Neuron (in vitro differentiated cells): ENCODE measurements around the gene MMEL1.
"Not testable (repeated sequence)": the region's sequence is repeated elsewhere in the genome, so short reads cannot be mapped to it uniquely, and the experiment has no call there.

Experiments used
- H2AFZ ChIP-seq: one replicate; pipeline ENCODE4 v1.6.1; 2013; ENCODE audit warnings: low read depth, mild to moderate bottlenecking, inconsistent platforms, low read length, moderate library complexity
- H3K27me3 ChIP-seq: one replicate; pipeline ENCODE4 v1.6.1; 2013; ENCODE audit warnings: low read length; ENCODE audit not compliant: insufficient read depth
- H3K36me3 ChIP-seq: one replicate; pipeline ENCODE4 v1.6.1; 2013; ENCODE audit warnings: low read length; ENCODE audit not compliant: insufficient read depth
- H3K4me1 ChIP-seq: one replicate; pipeline ENCODE4 v1.6.1; 2013; ENCODE audit warnings: low read length; ENCODE audit not compliant: insufficient read depth
- H3K4me3 ChIP-seq: 2 replicates; pipeline ENCODE4 v1.5.1; 2013; ENCODE audit warnings: mild to moderate bottlenecking, low read length, moderate library complexity
- H3K9me3 ChIP-seq: one replicate; pipeline ENCODE4 v1.6.1; 2013; ENCODE audit warnings: low read length

Gene MMEL1

GRCh38 chr1:2549367-2550029 is 83.3 kb downstream of the MMEL1 start:
- H3K9me3 ChIP-seq, H3K27me3 ChIP-seq, H3K4me3 ChIP-seq, H2AFZ ChIP-seq, H3K36me3 ChIP-seq: not testable (repeated sequence)
- H3K4me1 ChIP-seq = peaks cover 46% of the 10 kb centered on the region

- Histone ChIP-seq H3K4me1 (peaks cover 60% of the 10 kb centered on the region), H3K36me3 (no peaks in the 10 kb centered on the region), H3K9me3 (no peaks in the 10 kb centered on the region), H2AFZ (no peak overlapping the region), H3K27me3 (no peaks in the 10 kb centered on the region), H3K4me3 (peak overlapping the region; percentile 63)
Measured at GRCh38 chr1:2548068-2548589, 84.7 kb downstream of the MMEL1 start.

- Histone ChIP-seq H3K4me3 (peak overlapping the region; percentile 63), H3K27me3 (no peaks in the 10 kb centered on the region), H3K4me1 (peaks cover 67% of the 10 kb centered on the region), H2AFZ (no peak overlapping the region), H3K9me3 (no peaks in the 10 kb centered on the region), H3K36me3 (no peaks in the 10 kb centered on the region)
Measured at GRCh38 chr1:2547210-2548067, 85.4 kb downstream of the MMEL1 start.

DNA sequence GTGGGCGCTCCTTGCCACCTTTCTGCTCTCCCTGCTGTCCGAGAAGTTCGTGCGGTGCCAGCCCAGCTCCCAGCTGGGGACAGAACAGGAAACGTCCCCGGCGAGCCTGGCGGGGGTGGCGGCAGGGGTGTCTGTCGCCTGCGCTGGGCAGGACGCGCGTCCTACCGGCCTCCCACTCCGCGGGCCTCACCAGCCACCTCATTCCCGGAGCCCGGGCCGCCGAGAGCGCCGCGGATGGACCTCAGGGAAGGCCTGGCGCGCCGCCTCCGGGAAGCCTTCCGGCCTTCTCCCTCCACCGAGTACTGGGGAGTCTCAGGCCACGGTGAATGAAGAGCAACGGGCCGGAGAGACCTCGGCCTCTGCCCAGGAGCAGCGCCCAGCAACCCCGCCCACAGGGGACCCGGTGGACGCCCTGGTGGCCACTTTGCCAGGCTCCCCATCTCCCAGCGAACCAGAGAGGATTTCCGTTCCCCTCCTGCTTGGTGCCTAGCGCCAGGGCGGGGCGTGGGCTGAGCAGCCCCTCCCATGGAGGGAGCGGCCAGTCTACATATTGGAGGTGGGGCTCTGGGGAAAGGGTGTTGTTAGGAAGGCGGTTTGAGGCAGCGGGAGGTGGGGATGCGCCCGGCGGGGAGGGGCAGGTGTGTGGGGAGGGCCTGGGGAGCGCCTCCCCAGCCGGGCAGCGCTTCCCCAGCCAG is 86.2 kb downstream of the MMEL1 start:
- H3K36me3 ChIP-seq = no peaks in the 10 kb centered on the region
- no peaks in the 10 kb centered on the region for H3K27me3 ChIP-seq
- H2AFZ ChIP-seq = no peak overlapping the region
- H3K9me3 ChIP-seq = no peaks in the 10 kb centered on the region
- peak overlapping the region; percentile 63 for H3K4me3 ChIP-seq
- H3K4me1 ChIP-seq = peaks cover 70% of the 10 kb centered on the region

- no peak overlapping the region for H2AFZ ChIP-seq
- no peaks in the 10 kb centered on the region for H3K9me3 ChIP-seq
- no peaks in the 10 kb centered on the region for H3K27me3 ChIP-seq
- no peaks in the 10 kb centered on the region for H3K36me3 ChIP-seq
- H3K4me1 ChIP-seq = peaks cover 73% of the 10 kb centered on the region
- H3K4me3 ChIP-seq = peak overlapping the region; percentile 63
Measured at GRCh38 chr1:2545754-2546514, 86.9 kb downstream of the MMEL1 start.

- H3K4me1 ChIP-seq = peaks cover 77% of the 10 kb centered on the region
- no peaks in the 10 kb centered on the region for H3K27me3 ChIP-seq
- H2AFZ ChIP-seq = no peak overlapping the region
- H3K36me3 ChIP-seq = no peaks in the 10 kb centered on the region
- no peaks in the 10 kb centered on the region for H3K9me3 ChIP-seq
- peak overlapping the region; percentile 26 for H3K4me3 ChIP-seq
Measured at GRCh38 chr1:2544875-2545640, 87.8 kb downstream of the MMEL1 start.

- Histone ChIP-seq H3K4me3 (no peak overlapping the region), H3K27me3 (no peaks in the 10 kb centered on the region), H3K36me3 (no peaks in the 10 kb centered on the region), H3K4me1 (peaks cover 82% of the 10 kb centered on the region), H3K9me3 (no peaks in the 10 kb centered on the region), H2AFZ (no peak overlapping the region)
Measured at GRCh38 chr1:2544093-2544874, 88.5 kb downstream of the MMEL1 start.

- no peak overlapping the region for H2AFZ ChIP-seq
- H3K27me3 ChIP-seq = no peaks in the 10 kb centered on the region
- H3K4me3 ChIP-seq = no peak overlapping the region
- no peaks in the 10 kb centered on the region for H3K36me3 ChIP-seq
- H3K4me1 ChIP-seq = peaks cover 76% of the 10 kb centered on the region
- no peaks in the 10 kb centered on the region for H3K9me3 ChIP-seq
Measured at GRCh38 chr1:2543543-2544092, 89.2 kb downstream of the MMEL1 start.

GRCh38 chr1:2542246-2542915 is 90.4 kb downstream of the MMEL1 start:
- peaks cover 67% of the 10 kb centered on the region for H3K4me1 ChIP-seq
- no peak overlapping the region for H3K4me3 ChIP-seq
- no peaks in the 10 kb centered on the region for H3K27me3 ChIP-seq
- no peaks in the 10 kb centered on the region for H3K9me3 ChIP-seq
- H3K36me3 ChIP-seq = no peaks in the 10 kb centered on the region
- no peak overlapping the region for H2AFZ ChIP-seq

GRCh38 chr1:2541619-2542245 is 91.1 kb downstream of the MMEL1 start:
- Histone ChIP-seq H3K27me3 (no peaks in the 10 kb centered on the region), H3K4me1 (peaks cover 60% of the 10 kb centered on the region), H3K9me3 (no peaks in the 10 kb centered on the region), H3K36me3 (no peaks in the 10 kb centered on the region), H2AFZ (no peak overlapping the region), H3K4me3 (no peak overlapping the region)
